ENCODE measurements around the gene FAU. TPM values are rescaled to one million over a fixed set of nuclear protein-coding genes. Genes with fewer than 3 reads are reported as not detected.
"Not testable (repeated sequence)": the region's sequence is repeated elsewhere in the genome, so short reads cannot be mapped to it uniquely, and the experiment has no call there.

FAU gene
- total and polyA plus RNA-seq, 4 donors = 174 to 693 (median 613) TPM

GRCh38 chr11:65125197-65126056 is 3.5 kb upstream of the FAU start:
- WGBS (ENCODE audit: insufficient coverage) = 94% methylated on average over 9 of the region's 12 CpGs
- no peaks in the 10 kb centered on the region for H3K9me3 ChIP-seq (ENCODE audit: control insufficient read depth, insufficient read depth, low read length)
- no peaks in the 10 kb centered on the region for H3K27me3 ChIP-seq (ENCODE audit: control insufficient read depth, insufficient read depth, low read length)
- H3K4me3 ChIP-seq (ENCODE audit: low read depth, low read length) = no peak overlapping the region
- no peak for DNase-seq (ENCODE audit: low read depth in 4 of 6, low spot score in 6 of 6)
- no peak overlapping the region for H3K27ac ChIP-seq (ENCODE audit: low read depth, low read length)
- peaks cover 61% of the 10 kb centered on the region for H3K36me3 ChIP-seq (ENCODE audit: control insufficient read depth, insufficient read depth, low read length)
- peaks cover 16% of the 10 kb centered on the region for H3K4me1 ChIP-seq (ENCODE audit: control insufficient read depth, insufficient read depth, low read length)

DNA sequence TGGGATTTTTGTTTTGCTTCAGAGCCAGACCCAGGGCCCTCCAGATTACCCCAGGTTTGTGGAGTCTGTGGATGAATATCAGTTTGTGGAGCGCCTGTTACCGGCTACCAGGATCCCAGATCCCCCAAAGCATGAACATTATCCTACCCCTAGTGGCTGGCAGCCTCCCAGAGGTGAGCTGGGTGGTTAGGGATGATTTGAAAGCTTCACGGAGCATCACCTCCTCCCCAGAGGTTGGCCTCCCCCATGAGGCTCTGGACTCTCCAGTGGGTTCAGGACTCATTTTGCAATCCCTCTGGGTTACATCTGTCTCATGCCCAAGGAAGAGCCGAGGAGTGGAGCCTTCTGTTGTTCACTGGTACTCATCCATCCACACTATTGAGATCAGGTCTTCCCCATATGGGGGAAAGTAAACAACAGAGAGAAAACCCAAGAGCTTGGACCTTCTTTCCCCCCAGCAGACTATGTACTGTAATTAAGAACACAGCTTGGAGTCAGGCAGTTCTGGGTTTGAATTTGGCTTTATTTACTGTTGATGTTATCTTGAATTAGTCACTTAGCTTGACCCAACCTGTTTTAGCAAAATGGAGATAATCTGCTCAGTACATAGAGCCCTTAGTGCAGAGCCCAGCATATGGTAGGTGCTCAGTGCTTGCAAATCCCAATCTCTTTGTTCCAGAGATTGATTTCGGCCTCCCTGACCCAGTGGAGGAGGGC is 2.7 kb upstream of the FAU start:
- H3K4me1 ChIP-seq (ENCODE audit: control insufficient read depth, insufficient read depth, low read length) = peaks cover 16% of the 10 kb centered on the region
- no peak overlapping the region for H3K4me3 ChIP-seq (ENCODE audit: low read depth, low read length)
- DNase-seq (ENCODE audit: low read depth in 4 of 6, low spot score in 6 of 6) = no peak
- H3K27ac ChIP-seq (ENCODE audit: low read depth, low read length) = no peak overlapping the region
- peaks cover 61% of the 10 kb centered on the region for H3K36me3 ChIP-seq (ENCODE audit: control insufficient read depth, insufficient read depth, low read length)
- 100% methylated on average over 2 of the region's 5 CpGs for WGBS (ENCODE audit: insufficient coverage)
- no peaks in the 10 kb centered on the region for H3K27me3 ChIP-seq (ENCODE audit: control insufficient read depth, insufficient read depth, low read length)
- H3K9me3 ChIP-seq (ENCODE audit: control insufficient read depth, insufficient read depth, low read length) = no peaks in the 10 kb centered on the region

DNA sequence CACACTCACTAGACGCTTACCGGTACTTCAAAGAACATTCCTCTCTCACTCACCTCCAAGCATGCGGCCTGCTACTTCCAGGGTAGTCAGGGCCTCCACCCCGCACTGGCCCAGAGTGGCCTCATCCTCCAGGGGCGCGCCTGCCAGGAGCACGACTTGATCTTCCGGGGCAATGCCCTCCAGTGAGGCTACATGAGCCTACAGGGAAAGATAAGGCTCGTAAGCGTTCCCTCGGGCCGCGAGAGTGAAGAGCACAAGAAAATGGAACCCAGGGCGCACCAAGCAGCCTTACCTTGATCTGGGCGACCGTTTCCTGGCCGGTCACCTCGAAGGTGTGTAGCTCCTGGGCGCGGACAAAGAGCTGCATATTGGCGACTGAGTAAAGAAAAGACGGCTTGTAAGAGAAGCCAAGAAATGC is 478 bp downstream of the FAU start:
- no peak for DNase-seq (ENCODE audit: low read depth in 4 of 6, low spot score in 6 of 6)
- Histone ChIP-seq H3K4me3 (ENCODE audit: low read depth, low read length) (peak overlapping the region; percentile 97), H3K27ac (ENCODE audit: low read depth, low read length) (peak overlapping the region; percentile 91), H3K4me1 (ENCODE audit: control insufficient read depth, insufficient read depth, low read length) (peaks cover 32% of the 10 kb centered on the region), H3K36me3 (ENCODE audit: control insufficient read depth, insufficient read depth, low read length) (peaks cover 53% of the 10 kb centered on the region), H3K9me3 (ENCODE audit: control insufficient read depth, insufficient read depth, low read length) (no peaks in the 10 kb centered on the region), H3K27me3 (ENCODE audit: control insufficient read depth, insufficient read depth, low read length) (no peaks in the 10 kb centered on the region)
- WGBS (ENCODE audit: insufficient coverage) = 5% methylated on average over 22 of the region's 22 CpGs

GRCh38 chr11:65120831-65121230 is 1.1 kb downstream of the FAU start:
- Histone ChIP-seq H3K27ac (ENCODE audit: low read depth, low read length) (no peak overlapping the region), H3K36me3 (ENCODE audit: control insufficient read depth, insufficient read depth, low read length) (peaks cover 53% of the 10 kb centered on the region), H3K4me3 (ENCODE audit: low read depth, low read length) (no peak overlapping the region), H3K4me1 (ENCODE audit: control insufficient read depth, insufficient read depth, low read length) (peaks cover 38% of the 10 kb centered on the region), H3K27me3 (ENCODE audit: control insufficient read depth, insufficient read depth, low read length) (no peaks in the 10 kb centered on the region), H3K9me3 (ENCODE audit: control insufficient read depth, insufficient read depth, low read length) (no peaks in the 10 kb centered on the region)
- 80% methylated on average over 1 of the region's 3 CpGs for WGBS (ENCODE audit: insufficient coverage)
- DNase-seq (ENCODE audit: low read depth in 4 of 6, low spot score in 6 of 6) = no peak

GRCh38 chr11:65119670-65119995 is 2.3 kb downstream of the FAU start:
- H3K36me3 ChIP-seq (ENCODE audit: control insufficient read depth, insufficient read depth, low read length) = peaks cover 54% of the 10 kb centered on the region

DNA sequence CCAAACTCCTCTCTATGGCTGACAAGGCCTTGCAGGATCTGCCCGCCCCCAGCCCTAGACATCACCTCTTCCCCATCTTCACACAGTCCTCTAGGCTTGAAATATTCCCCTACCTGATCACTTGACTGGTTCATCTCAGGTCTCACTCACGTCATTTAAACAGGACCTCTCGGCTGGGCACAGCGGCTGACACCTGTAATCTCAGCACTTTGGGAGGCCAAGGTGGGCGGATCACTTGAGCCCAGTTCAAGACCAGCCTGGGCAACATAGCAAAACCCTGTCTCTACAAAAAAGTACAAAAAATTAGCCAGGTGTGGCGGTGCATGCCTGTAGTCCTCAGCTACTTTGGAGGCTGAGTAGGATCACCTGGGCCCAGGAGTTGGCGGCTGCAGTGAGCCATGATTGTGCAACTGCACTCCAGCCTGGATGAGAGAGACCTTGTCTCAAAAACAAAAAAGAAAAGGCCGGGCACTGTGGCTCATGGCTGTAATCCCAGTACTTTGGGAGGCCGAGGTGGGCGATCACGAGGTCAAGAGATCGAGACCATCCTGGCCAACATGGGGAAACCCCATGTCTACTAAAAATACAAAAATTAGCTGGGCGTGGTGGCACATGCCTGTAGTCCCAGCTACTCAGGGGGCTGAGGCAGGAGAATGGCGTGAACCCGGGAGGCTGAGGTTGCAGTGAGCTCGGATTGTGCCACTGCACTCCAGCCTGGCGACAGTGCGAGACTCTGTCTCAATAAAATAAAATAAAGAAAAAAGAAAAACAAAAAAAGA is 2.9 kb downstream of the FAU start:
- Histone ChIP-seq H3K36me3 (ENCODE audit: control insufficient read depth, insufficient read depth, low read length) (peaks cover 57% of the 10 kb centered on the region), H3K4me1 (ENCODE audit: control insufficient read depth, insufficient read depth, low read length) (peaks cover 56% of the 10 kb centered on the region)
- not testable (repeated sequence) for H3K4me3 ChIP-seq (ENCODE audit: low read depth, low read length); H3K9me3 ChIP-seq (ENCODE audit: control insufficient read depth, insufficient read depth, low read length); H3K27ac ChIP-seq (ENCODE audit: low read depth, low read length); H3K27me3 ChIP-seq (ENCODE audit: control insufficient read depth, insufficient read depth, low read length); DNase-seq (ENCODE audit: low read depth in 4 of 6, low spot score in 6 of 6)
- 95% methylated on average over 12 of the region's 18 CpGs for WGBS (ENCODE audit: insufficient coverage)

More at GRCh38 chr11:65119670-65119995, 2.3 kb downstream of the FAU start:
- Histone ChIP-seq H3K9me3 (ENCODE audit: control insufficient read depth, insufficient read depth, low read length) (no peaks in the 10 kb centered on the region), H3K27me3 (ENCODE audit: control insufficient read depth, insufficient read depth, low read length) (no peaks in the 10 kb centered on the region), H3K4me3 (ENCODE audit: low read depth, low read length) (no peak overlapping the region), H3K4me1 (ENCODE audit: control insufficient read depth, insufficient read depth, low read length) (peaks cover 50% of the 10 kb centered on the region), H3K27ac (ENCODE audit: low read depth, low read length) (no peak overlapping the region)
- no peak for DNase-seq (ENCODE audit: low read depth in 4 of 6, low spot score in 6 of 6)

DNA sequence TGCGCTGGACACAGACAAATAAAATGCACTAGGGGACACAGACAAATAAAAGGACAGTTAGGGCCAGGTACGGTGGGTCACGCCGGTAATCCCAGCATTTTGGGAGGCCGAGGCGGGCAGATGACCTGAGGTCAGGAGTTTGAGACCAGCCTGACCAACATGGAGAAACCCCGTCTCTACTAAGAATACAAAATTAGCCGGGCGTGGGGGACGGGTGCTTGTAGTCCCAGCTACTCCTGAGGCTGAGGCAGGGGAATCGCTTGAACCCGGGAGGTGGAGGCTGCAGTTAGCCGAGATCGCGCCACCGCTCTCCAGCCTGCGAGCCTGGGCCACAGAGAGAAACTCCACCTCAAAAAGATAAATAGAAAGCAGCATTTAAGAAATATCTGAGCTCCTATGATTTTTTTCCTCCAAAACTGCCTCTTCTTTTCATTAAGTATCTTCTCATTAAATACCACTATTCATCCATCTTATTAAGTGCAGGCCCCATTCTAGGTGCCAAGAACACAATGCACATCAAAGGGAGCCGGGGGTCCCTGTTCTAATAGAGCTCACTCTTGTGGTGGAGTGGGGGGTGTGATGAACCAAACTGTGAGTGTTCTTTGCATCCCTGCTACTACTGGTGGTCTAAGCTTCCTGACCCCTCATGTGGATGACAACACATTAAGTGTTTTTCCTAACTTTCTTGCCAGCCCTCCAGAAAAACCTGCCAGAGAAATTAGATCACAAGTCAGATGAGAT is 3.7 kb downstream of the FAU start:
- Histone ChIP-seq H3K4me1 (ENCODE audit: control insufficient read depth, insufficient read depth, low read length) (peaks cover 64% of the 10 kb centered on the region), H3K36me3 (ENCODE audit: control insufficient read depth, insufficient read depth, low read length) (peaks cover 61% of the 10 kb centered on the region), H3K9me3 (ENCODE audit: control insufficient read depth, insufficient read depth, low read length) (no peaks in the 10 kb centered on the region), H3K27me3 (ENCODE audit: control insufficient read depth, insufficient read depth, low read length) (no peaks in the 10 kb centered on the region), H3K27ac (ENCODE audit: low read depth, low read length) (no peak overlapping the region), H3K4me3 (ENCODE audit: low read depth, low read length) (peak overlapping the region; percentile 94)
- 69% methylated on average over 7 of the region's 18 CpGs for WGBS (ENCODE audit: insufficient coverage)
- no peak for DNase-seq (ENCODE audit: low read depth in 4 of 6, low spot score in 6 of 6)

DNA sequence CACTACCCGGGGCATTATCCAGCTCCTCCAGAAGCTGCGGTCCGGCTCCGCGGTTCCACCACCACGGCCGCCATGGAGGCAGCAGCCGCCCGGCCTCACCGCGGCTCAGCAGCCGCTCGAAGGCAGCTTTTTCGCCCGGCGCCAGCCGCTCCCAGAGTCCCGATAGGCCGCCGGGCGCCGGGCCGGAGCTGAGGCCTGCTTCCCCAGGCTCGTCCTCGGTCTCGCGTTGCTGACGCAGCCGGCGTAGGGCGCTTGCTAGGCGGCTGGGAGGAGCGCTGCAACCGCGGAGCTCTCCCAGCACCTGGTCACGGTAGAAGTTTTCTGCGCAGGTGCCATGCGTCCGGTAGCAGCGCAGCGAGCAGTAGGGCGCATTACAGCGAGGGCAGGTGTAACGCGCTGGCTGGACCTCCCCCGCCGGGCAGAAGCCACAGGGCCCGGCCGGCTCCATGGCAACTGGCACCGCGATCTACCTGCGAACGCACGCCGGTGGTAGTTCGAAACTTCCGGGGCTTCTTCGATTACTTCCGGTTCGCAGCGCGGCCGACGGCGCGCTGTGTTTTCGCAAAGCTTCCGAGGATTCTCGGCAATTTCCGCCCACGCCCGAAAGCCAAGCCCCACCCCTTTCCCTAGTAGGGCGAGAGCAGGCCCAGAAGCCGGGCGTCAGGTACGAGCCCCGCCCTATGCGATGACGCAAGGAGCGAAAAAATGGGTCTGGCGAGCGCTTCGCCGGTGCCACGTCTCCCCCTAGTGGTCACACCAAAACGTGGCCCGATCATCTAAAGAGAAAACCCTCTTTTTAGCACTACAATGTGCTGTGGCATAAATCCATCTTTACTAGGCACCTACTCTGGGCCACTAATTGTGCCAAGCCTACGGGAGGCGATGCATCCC is 4.5 kb downstream of the FAU start, which contains the start of gene ZNHIT2:
TSS of gene ZNHIT2 (minus strand) at position 496 of the 891 bp plus-strand sequence. CDS start at position 448, 48 bp downstream.
- H3K27me3 ChIP-seq (ENCODE audit: control insufficient read depth, insufficient read depth, low read length) = no peaks in the 10 kb centered on the region
- H3K36me3 ChIP-seq (ENCODE audit: control insufficient read depth, insufficient read depth, low read length) = peaks cover 67% of the 10 kb centered on the region
- DNase-seq (ENCODE audit: low read depth in 4 of 6, low spot score in 6 of 6) = peak; percentile 96 to 100 (median 98)
- no peaks in the 10 kb centered on the region for H3K9me3 ChIP-seq (ENCODE audit: control insufficient read depth, insufficient read depth, low read length)
- peaks cover 67% of the 10 kb centered on the region for H3K4me1 ChIP-seq (ENCODE audit: control insufficient read depth, insufficient read depth, low read length)
- H3K4me3 ChIP-seq (ENCODE audit: low read depth, low read length) = peak within 1 kb of the TSS; percentile 94
- under 1% methylated on average over 89 of the region's 89 CpGs for whole genome bisulfite sequencing (ENCODE audit: insufficient coverage)
- peak within 1 kb of the TSS; percentile 84 for H3K27ac ChIP-seq (ENCODE audit: low read depth, low read length)

Measured in spinal cord (tissue), 10 donors.